HepG2 (cell line): Measurements from ENCODE around the gene EEF1AKMT3. TPM values are rescaled to one million over a fixed set of nuclear protein-coding genes. Genes with fewer than 3 reads are reported as not detected.

Experiments used
- BRF2 ChIP-seq: sonication (generic); formaldehyde crosslinking; IDR thresholded peaks from 2 replicates; pipeline ENCODE4 v1.8.1; 2022; ENCODE audit warnings: mild to moderate bottlenecking, missing genetic modification reagents
- EEA1 ChIP-seq: sonication (generic); formaldehyde crosslinking; IDR thresholded peaks from 2 replicates; pipeline ENCODE4 v1.5.1; 2020; ENCODE audit warnings: mild to moderate bottlenecking, missing genetic modification reagents, borderline replicate concordance
- ESRRA ChIP-seq: sonication (generic); formaldehyde crosslinking; IDR thresholded peaks from 2 replicates; pipeline ENCODE4 v1.5.1; 2020; ENCODE audit warnings: mild to moderate bottlenecking, low read depth, missing genetic modification reagents
- ETV6 ChIP-seq: sonication (generic); formaldehyde crosslinking; conservative IDR thresholded peaks from 2 replicates; pipeline ENCODE4 v1.4.0; 2020; ENCODE audit warnings: missing genetic modification reagents
- NFYB ChIP-seq: sonication (generic); formaldehyde crosslinking; IDR thresholded peaks from 2 replicates; pipeline ENCODE4 v1.4.0; 2020; ENCODE audit warnings: missing genetic modification reagents
- SIN3A ChIP-seq: IDR thresholded peaks from 2 replicates; pipeline ENCODE4 v1.6.1; 2011; ENCODE audit warnings: low read depth, mild to moderate bottlenecking, control low read depth, low read length, borderline replicate concordance
- UBTF ChIP-seq: sonication (generic); formaldehyde crosslinking; IDR thresholded peaks from 2 replicates; pipeline ENCODE4 v1.4.0; 2020; ENCODE audit warnings: mild to moderate bottlenecking, missing genetic modification reagents
- YEATS2 ChIP-seq: sonication (generic); formaldehyde crosslinking; IDR thresholded peaks from 2 replicates; pipeline ENCODE4 v1.4.0; 2020; ENCODE audit warnings: missing genetic modification reagents, borderline replicate concordance
- ZBTB21 ChIP-seq: sonication (generic); formaldehyde crosslinking; IDR thresholded peaks from 2 replicates; pipeline ENCODE4 v1.4.0; 2020; ENCODE audit warnings: missing genetic modification reagents
- ZC3H13 ChIP-seq: sonication (generic); formaldehyde crosslinking; IDR thresholded peaks from 2 replicates; pipeline ENCODE4 v1.8.1; 2023; ENCODE audit warnings: mild to moderate bottlenecking, missing genetic modification reagents, moderate library complexity
- ZGPAT ChIP-seq: IDR thresholded peaks from 2 replicates; pipeline ENCODE4 v1.6.1; 2016; ENCODE audit warnings: mild to moderate bottlenecking
- ZNF180 ChIP-seq: sonication (generic); formaldehyde crosslinking; IDR thresholded peaks from 2 replicates; pipeline ENCODE4 v1.4.0; 2020; ENCODE audit warnings: low read depth, missing genetic modification reagents, borderline replicate concordance
- ZNF367 ChIP-seq: sonication (generic); formaldehyde crosslinking; IDR thresholded peaks from 2 replicates; pipeline ENCODE4 v1.4.0; 2020; ENCODE audit warnings: missing genetic modification reagents, borderline replicate concordance
- ZNF547 ChIP-seq: sonication (generic); formaldehyde crosslinking; IDR thresholded peaks from 2 replicates; pipeline ENCODE4 v1.5.1; 2020; ENCODE audit warnings: mild to moderate bottlenecking, missing genetic modification reagents
- ZNF562 ChIP-seq: sonication (generic); formaldehyde crosslinking; IDR thresholded peaks from 2 replicates; pipeline ENCODE4 v1.8.0; 2022; ENCODE audit warnings: missing genetic modification reagents, borderline replicate concordance
- ZNF644 ChIP-seq: IDR thresholded peaks from 2 replicates; pipeline ENCODE4 v1.6.1; 2016; ENCODE audit warnings: low read depth
- ZNF772 ChIP-seq: sonication (generic); formaldehyde crosslinking; IDR thresholded peaks from 2 replicates; pipeline ENCODE4 v1.5.0; 2020; ENCODE audit warnings: mild to moderate bottlenecking, missing genetic modification reagents
- ZNF800 ChIP-seq: sonication (generic); formaldehyde crosslinking; IDR thresholded peaks from 2 replicates; pipeline ENCODE4 v1.4.0; 2020; ENCODE audit warnings: missing genetic modification reagents
- ZXDC ChIP-seq: sonication (generic); formaldehyde crosslinking; IDR thresholded peaks from 2 replicates; pipeline ENCODE4 v1.5.0; 2020; ENCODE audit warnings: mild to moderate bottlenecking, missing genetic modification reagents
- polyA plus RNA-seq, 8 experiments: library from polyadenylated mRNA; depleted of rRNA in 3 of 8; stranded (reverse) in 7 of 8; unstranded in 1 of 8; fragments of >200 nt; fragmentation: Illumina TruSeq in 4 of 8; extraction: Trizol in 4 of 8; gene quantifications; 2 replicates each; pipeline versions ENCODE4 v1.2.1 to v1.2.3, GENCODE V29; 2011 to 2016; ENCODE audit warnings: low read depth in 4 of 8, missing spikeins in 1 of 8, mixed read lengths in 1 of 8; ENCODE audit not compliant: insufficient read depth in 1 of 8
- total RNA-seq, 5 experiments: library from RNA; depleted of rRNA; stranded (reverse); fragments of >200 nt; fragmentation: Illumina TruSeq; extraction: Trizol; gene quantifications; 2 replicates each; pipeline ENCODE4 v1.2.3, GENCODE V29; 2016; ENCODE audit warnings: low read depth in 1 of 5

EEF1AKMT3 gene
- total and polyA plus RNA-seq, 2 of the 13 experiments (the other 11 are each of a cell fraction or from before 2014, with no cell fraction given) = 4.7 to 11.4 TPM

- peak; percentile 80 for TF ChIP-seq UBTF (CRISPR knock-in tag)
- TF ChIP-seq ZC3H13 (CRISPR knock-in tag) = no peak; the same call in 1 of the 2 replicates
- no peak for TF ChIP-seq NFYB (CRISPR knock-in tag)
- TF ChIP-seq ZBTB21 (CRISPR knock-in tag) = no peak
- TF ChIP-seq ZNF547 (CRISPR knock-in tag) = peak; percentile 75; the same call in 1 of the 2 replicates
- TF ChIP-seq ZGPAT (CRISPR knock-in tag) = peak; percentile 33; the same call in 1 of the 2 replicates
- TF ChIP-seq ESRRA (CRISPR knock-in tag) = 0 out of 2 replicates have a peak, but pooled peaks have one; percentile 12
- peak; percentile 33; the same call in 1 of the 2 replicates for TF ChIP-seq EEA1 (CRISPR knock-in tag)
- no peak for TF ChIP-seq BRF2
- no peak; the same call in 1 of the 2 replicates for TF ChIP-seq YEATS2 (CRISPR knock-in tag)
- TF ChIP-seq ZNF772 = no peak
- peak; percentile 25; the same call in 1 of the 2 replicates for TF ChIP-seq ZNF800 (CRISPR knock-in tag)
- no peak for TF ChIP-seq ZNF367 (CRISPR knock-in tag)
- TF ChIP-seq ZNF562 = no peak
- TF ChIP-seq SIN3A = no peak
- TF ChIP-seq ZNF644 (CRISPR knock-in tag) = no peak
- no peak for TF ChIP-seq ZNF180 (CRISPR knock-in tag)
- no peak for TF ChIP-seq ZXDC
- no peak for TF ChIP-seq ETV6
These were observed at the start of gene EEF1AKMT3 (continued) for GRCh38 chr12:57772429-57773322.
